H1 (cell line): ENCODE measurements around the gene DENND4B. TPM values are rescaled to one million over a fixed set of nuclear protein-coding genes. Genes with fewer than 3 reads are reported as not detected.

ENCODE experiments used
- CTCF ChIA-PET: fragments of 300-600 bp; sonication (Branson Sonifier 250); formaldehyde crosslinking; loops from one replicate; lab custom pipeline; 2021; ENCODE audit not compliant: partially characterized antibody; lab: Charles Lee
- POLR2A ChIA-PET: fragments of 300-600 bp; sonication (Branson Sonifier 250); formaldehyde crosslinking; loops from one replicate; lab custom pipeline; 2021; ENCODE audit warnings: inconsistent platforms; ENCODE audit not compliant: partially characterized antibody; lab: Charles Lee
- DNase-seq, 2 experiments: peaks; one replicate each; pipeline versions ENCODE4 v3.0.0 to v3.0.0-alpha.2; 2010 to 2022; ENCODE audit warnings: low spot score in 2 of 2, low read depth in 1 of 2, mixed read lengths in 1 of 2
- FAIRE-seq: peaks from 2 replicates; lab custom pipeline; 2011; peaks lifted over from hg19 to GRCh38; lab: Jason Lieb, UNC
- H2AFZ ChIP-seq: 2 replicates; pipeline ENCODE4 v1.8.1; 2012; ENCODE audit warnings: low read length, inconsistent platforms
- H2AK5ac ChIP-seq: 2 replicates; pipeline ENCODE4 v1.6.1; 2013; ENCODE audit warnings: low read depth, low read length
- H2BK120ac ChIP-seq: replicated peaks from 2 replicates; pipeline ENCODE3; 2013; ENCODE audit warnings: low read depth, low read length, inconsistent platforms
- H2BK12ac ChIP-seq: 2 replicates; pipeline ENCODE4 v1.6.1; 2013; ENCODE audit warnings: low read depth, low read length
- H2BK15ac ChIP-seq: 2 replicates; pipeline ENCODE4 v1.6.1; 2013; ENCODE audit warnings: low read length
- H2BK20ac ChIP-seq: 2 replicates; pipeline ENCODE4 v1.6.1; 2013; ENCODE audit warnings: low read length
- H2BK5ac ChIP-seq: 2 replicates; pipeline ENCODE4 v1.6.1; 2013; ENCODE audit warnings: low read depth, low read length
- H3K14ac ChIP-seq: 2 replicates; pipeline ENCODE4 v1.6.1; 2013; ENCODE audit warnings: inconsistent platforms; ENCODE audit not compliant: insufficient read length
- H3K18ac ChIP-seq: 2 replicates; pipeline ENCODE4 v1.6.1; 2013; ENCODE audit warnings: low read length; ENCODE audit errors: extremely low read depth
- H3K23ac ChIP-seq: 2 replicates; pipeline ENCODE4 v1.6.1; 2013; ENCODE audit warnings: inconsistent platforms; ENCODE audit not compliant: insufficient read length
- H3K23me2 ChIP-seq: 2 replicates; pipeline ENCODE4 v1.6.1; 2013; ENCODE audit warnings: low read depth, low read length
- H3K27ac ChIP-seq: 2 replicates; pipeline ENCODE4 v1.6.1; 2011; ENCODE audit warnings: low read depth, low read length, inconsistent platforms
- H3K27me3 ChIP-seq, 4 experiments: replicated peaks in 1 of 4; 1 replicate in 1 of 4; 2 replicates in 3 of 4; pipeline versions ENCODE4 v1.6.1 to v1.8.1; 2011 to 2013; ENCODE audit warnings: low read length in 3 of 4, mild to moderate bottlenecking in 3 of 4, inconsistent platforms in 2 of 4, mixed read lengths in 2 of 4, moderate library complexity in 1 of 4; ENCODE audit not compliant: control insufficient read depth in 3 of 4, insufficient read depth in 3 of 4; ENCODE audit errors: extremely low read depth in 1 of 4
- H3K36me3 ChIP-seq, 4 experiments: 2 replicates each; pipeline versions ENCODE4 v1.6.1 to v1.8.1; 2011 to 2013; ENCODE audit warnings: mild to moderate bottlenecking in 4 of 4, low read length in 3 of 4, moderate library complexity in 2 of 4, control low read depth in 1 of 4, inconsistent platforms in 1 of 4; ENCODE audit not compliant: insufficient read depth in 4 of 4, control insufficient read depth in 2 of 4
- H3K4ac ChIP-seq: replicated peaks from 2 replicates; pipeline ENCODE3; 2013; ENCODE audit warnings: low read length, low read depth, mixed read lengths, inconsistent platforms; ENCODE audit not compliant: insufficient read length
- H3K4me1 ChIP-seq, 4 experiments: replicated peaks in 1 of 4; 1 replicate in 1 of 4; 2 replicates in 3 of 4; pipeline versions ENCODE4 v1.6.1 to v1.8.1; 2011 to 2013; ENCODE audit warnings: low read length in 3 of 4, inconsistent platforms in 2 of 4, mixed read lengths in 1 of 4; ENCODE audit not compliant: insufficient read depth in 4 of 4, control insufficient read depth in 3 of 4
- H3K4me2 ChIP-seq, 2 experiments: 2 replicates each; pipeline versions ENCODE4 v1.6.1 to v1.8.1; 2011 to 2013; ENCODE audit warnings: low read depth in 2 of 2, low read length in 2 of 2, control low read depth in 1 of 2, inconsistent platforms in 1 of 2, mild to moderate bottlenecking in 1 of 2; ENCODE audit not compliant: insufficient read depth in 1 of 2
- H3K4me3 ChIP-seq, 4 experiments: fragments of 200-600, 300-600 bp in 1 of 4; sonication (generic), shearing (Covaris generic), sonication (Bioruptor Twin) in 1 of 4; 2 replicates each; pipeline versions ENCODE4 v1.5.1 to v1.8.1; 2011 to 2016; ENCODE audit warnings: low read length in 4 of 4, low read depth in 3 of 4, control low read depth in 2 of 4, inconsistent platforms in 2 of 4, mild to moderate bottlenecking in 2 of 4, mixed read lengths in 1 of 4, moderate library complexity in 1 of 4; ENCODE audit not compliant: insufficient read depth in 2 of 4; ENCODE audit errors: extremely low read depth in 1 of 4
- H3K56ac ChIP-seq: replicated peaks from 2 replicates; pipeline ENCODE3; 2013; ENCODE audit warnings: low read depth, mild to moderate bottlenecking, mixed read lengths, low read length, inconsistent platforms; ENCODE audit not compliant: insufficient read length
- H3K79me1 ChIP-seq: 2 replicates; pipeline ENCODE4 v1.6.1; 2013; ENCODE audit warnings: low read depth, low read length, control low read depth
- H3K79me2 ChIP-seq, 2 experiments: 2 replicates each; pipeline versions ENCODE4 v1.6.1 to v1.8.1; 2012 to 2013; ENCODE audit warnings: low read length in 2 of 2, mild to moderate bottlenecking in 2 of 2, inconsistent platforms in 1 of 2; ENCODE audit not compliant: insufficient read depth in 2 of 2, control insufficient read depth in 1 of 2
- H3K9ac ChIP-seq, 4 experiments: replicated peaks in 1 of 4; 1 replicate in 1 of 4; 2 replicates in 3 of 4; pipeline versions ENCODE4 v1.6.1 to v1.8.1; 2011 to 2013; ENCODE audit warnings: low read depth in 3 of 4, low read length in 3 of 4, control low read depth in 2 of 4, mild to moderate bottlenecking in 2 of 4, moderate library complexity in 2 of 4, inconsistent platforms in 1 of 4; ENCODE audit errors: extremely low read depth in 1 of 4
- H3K9me3 ChIP-seq, 2 experiments: 2 replicates each; pipeline versions ENCODE4 v1.6.1 to v1.8.1; 2012 to 2013; ENCODE audit warnings: mild to moderate bottlenecking in 2 of 2, moderate library complexity in 2 of 2, control low read depth in 1 of 2, inconsistent platforms in 1 of 2, low read depth in 1 of 2, low read length in 1 of 2, mixed read lengths in 1 of 2; ENCODE audit not compliant: insufficient read depth in 2 of 2
- H4K20me1 ChIP-seq, 2 experiments: replicated peaks in 1 of 2; 2 replicates each; pipeline versions ENCODE3 to v1.8.1; 2011 to 2013; ENCODE audit warnings: inconsistent platforms in 2 of 2, low read length in 2 of 2, mild to moderate bottlenecking in 1 of 2; ENCODE audit not compliant: insufficient read depth in 2 of 2, control insufficient read depth in 1 of 2
- H4K5ac ChIP-seq: 2 replicates; pipeline ENCODE4 v1.6.1; 2013; ENCODE audit warnings: low read length, low read depth, mixed read lengths, inconsistent platforms; ENCODE audit not compliant: insufficient read length
- H4K8ac ChIP-seq: 2 replicates; pipeline ENCODE4 v1.8.0; 2013; ENCODE audit warnings: mild to moderate bottlenecking, moderate library complexity, low read length, inconsistent platforms; ENCODE audit not compliant: insufficient read depth; ENCODE audit errors: extremely low read depth
- H4K91ac ChIP-seq: replicated peaks from 2 replicates; pipeline ENCODE3; 2013; ENCODE audit warnings: low read length, mixed read lengths, inconsistent platforms; ENCODE audit not compliant: insufficient read length
- JUND ChIP-seq: IDR thresholded peaks from 2 replicates; pipeline ENCODE4 v1.6.1; 2011; ENCODE audit warnings: mild to moderate bottlenecking, improper control_type of control experiment, low read length
- POLR2AphosphoS5 ChIP-seq: IDR thresholded peaks from 2 replicates; pipeline ENCODE4 v1.6.1; 2011; ENCODE audit warnings: low read depth, low read length
- WGBS, 2 experiments: shearing (Covaris generic) in 1 of 2; methylation state at CpG; one replicate each; pipeline versions ENCODE4 v1.1.6 to v1.1.7; 2013 to 2015; ENCODE audit warnings: low lambda C conversion rate in 2 of 2, mixed read lengths in 2 of 2, inconsistent platforms in 1 of 2, low coverage in 1 of 2, missing lambda C conversion rate in 1 of 2; ENCODE audit not compliant: insufficient replicate concordance in 2 of 2, insufficient coverage in 1 of 2, insufficient read length in 1 of 2; ENCODE audit errors: extremely low coverage in 1 of 2, missing lambda C conversion rate in 1 of 2; 5-methylcytosine and 5-hydroxymethylcytosine counted together
- polyA plus RNA-seq, 7 experiments: library from polyadenylated mRNA; depleted of rRNA in 3 of 7; stranded (reverse) in 5 of 7; unstranded in 2 of 7; fragments of >200 nt in 5 of 7; fragments of 200-250 nt in 2 of 7; gene quantifications; 1 replicate in 5 of 7; 2 replicates in 1 of 7; 4 replicates in 1 of 7; pipeline versions ENCODE4 v1.2.1 to v1.2.3, GENCODE V29; 2011 to 2013; ENCODE audit warnings: missing spikeins in 2 of 7, mixed read lengths in 2 of 7
- total RNA-seq: library from RNA; stranded (reverse); fragmentation: NEBNext Ultra II Directional; extraction: Animal tissue kit (Norgen Biotek cat#: 25700); gene quantifications from 2 replicates; pipeline ENCODE4 v1.2.1, GENCODE V29; 2021

The DENND4B gene
- total and polyA plus RNA-seq, 2 of the 8 experiments (the other 6 are each of a cell fraction or from before 2014, with no cell fraction given), result 45.6 to 61.1 TPM

GRCh38 chr1:153995640-153996039 is 49.1 kb upstream of the DENND4B start:
- Histone ChIP-seq H3K27me3 (no peaks in the 10 kb centered on the region), H3K79me1 (no peaks in the 10 kb centered on the region), H3K4me1 (peaks cover 0 to 8% (median 3%) of the 10 kb centered on the region in 4 experiments; a peak in 4 of 7 replicates), H4K91ac (no peak overlapping the region), H3K23me2 (peaks cover 9% of the 10 kb centered on the region), H3K79me2 (peaks cover 0 to 19% of the 10 kb centered on the region in 2 experiments; a peak in 3 of 4 replicates), H3K4me2 (no peak overlapping the region), H3K4ac (no peak overlapping the region), H3K14ac (no peak overlapping the region), H3K36me3 (peaks cover 14 to 45% (median 28%) of the 10 kb centered on the region in 4 experiments), H4K8ac (no peak overlapping the region), H2BK20ac (no peak overlapping the region), H2BK5ac (no peak overlapping the region), H3K9ac (no peak overlapping the region), H2AK5ac (no peak overlapping the region), H3K56ac (no peak overlapping the region), H3K9me3 (peaks cover 0 to 3% of the 10 kb centered on the region in 2 experiments; a peak in 1 of 4 replicates), H3K18ac (no peak overlapping the region), H4K20me1 (peaks cover 0 to 8% of the 10 kb centered on the region in 2 experiments), H2AFZ (no peak overlapping the region), H4K5ac (no peak overlapping the region), H3K27ac (no peak overlapping the region), H3K23ac (no peak overlapping the region), H2BK15ac (no peak overlapping the region), H2BK12ac (no peak overlapping the region), H3K4me3 (no peak overlapping the region), H2BK120ac (no peak overlapping the region)
- WGBS, 2 experiments, result 90% methylated on average over 11 of the region's 11 CpGs; no CpG with 5 or more reads in 1 of the 2 experiments
- DNase-seq (no peak), FAIRE-seq (no peak)
- TF ChIP-seq JUND, result no peak
- peak; percentile 76 for TF ChIP-seq POLR2AphosphoS5
- ChIA-PET POLR2A (interaction anchor here (0.7 to 13.2 kb wide), 11 partner anchors 6 to 197 kb away, joined by 3 to 454 read pairs (median 5); partner anchors contain the start of genes CREB3L4, CRTC2, JTB and RAB13), CTCF (interaction anchor here (0.7 to 1.4 kb wide), 3 partner anchors 9 to 151 kb away, joined by 3 to 5 read pairs (median 4); partner anchors contain the start of gene RAB13)
